GM13977 (cell line): ENCODE measurements around the gene ZNF714.

Source experiments
- DNase-seq: peaks from one replicate; pipeline ENCODE4 v3.0.0; 2012; ENCODE audit warnings: low spot score
- in situ Hi-C: fragments of 300-500 bp; cut with MboI; formaldehyde crosslinking; loops from one replicate; pipeline ENCODE4 v1.12.0; 2022; ENCODE audit warnings: low sequenced_read_pairs, low pct_unique_long_range_greater_than_20kb, mixed read lengths, inconsistent platforms; ENCODE audit not compliant: unreplicated experiment
- TF ChIP-seq, protein P1 (sequence below): IDR thresholded peaks from 2 replicates; pipeline ENCODE4 v1.5.1; 2012; ENCODE audit warnings: mild to moderate bottlenecking, control low read depth; ENCODE audit not compliant: insufficient read depth; ENCODE audit errors: extremely low read depth, missing control alignments

ZNF714 gene

DNA sequence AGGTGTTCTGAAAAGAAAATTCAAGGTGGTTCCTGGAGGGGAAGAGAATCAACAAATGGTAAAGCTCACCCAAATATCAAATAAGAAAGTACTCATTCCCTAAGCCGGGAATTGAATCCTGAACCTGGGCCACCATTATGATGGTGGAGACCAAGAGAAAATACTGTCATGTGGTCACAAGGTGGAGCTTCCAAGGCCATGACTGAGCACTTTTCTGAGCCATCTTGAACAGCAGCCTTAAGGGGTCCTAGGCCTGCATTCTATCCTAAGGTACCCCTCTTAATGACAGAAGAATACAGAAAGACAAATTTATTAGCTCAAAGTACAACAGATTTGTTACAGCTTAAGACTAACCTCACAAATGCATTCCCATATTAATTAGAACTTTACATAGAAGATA, 69.5 kb downstream of the ZNF714 start:
- TF ChIP-seq, protein P1, sequence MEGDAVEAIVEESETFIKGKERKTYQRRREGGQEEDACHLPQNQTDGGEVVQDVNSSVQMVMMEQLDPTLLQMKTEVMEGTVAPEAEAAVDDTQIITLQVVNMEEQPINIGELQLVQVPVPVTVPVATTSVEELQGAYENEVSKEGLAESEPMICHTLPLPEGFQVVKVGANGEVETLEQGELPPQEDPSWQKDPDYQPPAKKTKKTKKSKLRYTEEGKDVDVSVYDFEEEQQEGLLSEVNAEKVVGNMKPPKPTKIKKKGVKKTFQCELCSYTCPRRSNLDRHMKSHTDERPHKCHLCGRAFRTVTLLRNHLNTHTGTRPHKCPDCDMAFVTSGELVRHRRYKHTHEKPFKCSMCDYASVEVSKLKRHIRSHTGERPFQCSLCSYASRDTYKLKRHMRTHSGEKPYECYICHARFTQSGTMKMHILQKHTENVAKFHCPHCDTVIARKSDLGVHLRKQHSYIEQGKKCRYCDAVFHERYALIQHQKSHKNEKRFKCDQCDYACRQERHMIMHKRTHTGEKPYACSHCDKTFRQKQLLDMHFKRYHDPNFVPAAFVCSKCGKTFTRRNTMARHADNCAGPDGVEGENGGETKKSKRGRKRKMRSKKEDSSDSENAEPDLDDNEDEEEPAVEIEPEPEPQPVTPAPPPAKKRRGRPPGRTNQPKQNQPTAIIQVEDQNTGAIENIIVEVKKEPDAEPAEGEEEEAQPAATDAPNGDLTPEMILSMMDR = no peak
- no peak for DNase-seq
- in situ Hi-C loops = no loop called here

DNA sequence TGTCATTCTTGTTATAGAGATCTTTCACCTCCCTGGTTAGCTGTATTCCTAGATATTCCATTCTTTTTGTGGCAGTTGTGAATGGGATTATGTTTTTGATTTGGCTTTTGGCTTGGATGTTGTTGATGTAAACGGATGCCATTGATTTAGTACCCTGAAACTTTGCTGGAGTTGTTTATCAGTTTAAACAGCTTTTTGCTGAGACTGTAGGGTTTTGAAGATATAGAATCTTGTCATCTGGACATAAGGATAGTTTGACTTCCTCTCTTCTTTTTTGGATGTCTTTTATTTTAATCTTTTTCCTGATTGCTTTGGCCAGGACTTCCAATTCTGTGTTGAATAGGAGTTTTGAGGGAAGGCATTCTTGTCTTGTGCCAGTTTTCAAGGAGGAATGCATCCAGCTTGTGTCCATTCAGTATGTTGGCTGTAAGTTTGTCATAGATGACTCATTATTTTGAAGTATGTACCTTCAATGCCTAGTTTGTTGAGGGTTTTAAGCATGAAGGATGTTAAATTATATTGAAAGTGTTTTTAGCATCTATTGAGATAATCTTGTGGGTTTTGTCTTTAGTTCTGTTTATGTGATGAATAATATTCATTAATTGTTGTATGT, 76.6 kb downstream of the ZNF714 start:
- DNase-seq = no peak
- in situ Hi-C loops = no loop called here

DNA sequence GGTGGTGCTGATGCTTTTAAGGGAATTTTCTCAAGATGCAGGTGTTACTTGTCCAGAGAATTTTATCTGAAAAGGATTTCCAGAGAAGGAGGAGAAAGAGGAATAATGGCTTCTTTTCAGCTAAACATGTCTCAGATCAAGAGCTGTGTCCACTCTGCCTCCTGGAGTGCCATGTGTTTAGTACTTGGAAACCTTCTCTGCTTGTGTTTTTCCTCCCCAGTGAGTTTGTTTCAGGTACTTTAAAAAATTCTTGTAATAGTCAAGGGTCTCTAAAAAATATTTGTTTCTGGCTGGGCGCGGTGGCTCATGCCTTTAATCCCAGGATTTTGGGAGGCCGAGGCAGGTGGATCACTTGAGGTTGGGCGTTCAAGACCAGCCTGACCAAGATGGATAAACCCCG, 82.5 kb downstream of the ZNF714 start:
- DNase-seq = no peak
- in situ Hi-C loops = no loop called here
- TF ChIP-seq, protein P1 = no peak

More for the DNA sequence above, 76.6 kb downstream of the ZNF714 start:
- TF ChIP-seq, protein P1 = no peak

DNA sequence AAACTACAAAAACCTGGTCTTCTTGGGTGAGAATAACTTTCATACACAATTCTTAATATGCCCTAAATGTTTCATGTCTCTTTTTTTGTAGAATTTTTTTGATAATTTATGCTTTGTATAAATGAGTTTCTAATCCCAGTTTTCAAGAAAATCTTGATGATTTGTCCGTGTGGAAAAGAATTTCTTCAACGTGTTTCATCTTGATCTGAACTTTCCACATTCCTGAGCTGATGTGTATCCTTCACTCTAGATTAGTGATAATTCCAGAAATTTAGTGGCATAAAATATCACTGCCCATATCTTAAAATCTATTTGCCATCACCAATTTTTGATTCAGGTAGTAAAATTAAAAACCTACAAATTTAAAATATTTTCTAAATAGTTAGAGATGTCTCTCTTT, 84.4 kb downstream of the ZNF714 start:
- no peak for DNase-seq
- in situ Hi-C loops = no loop called here
- TF ChIP-seq, protein P1 = no peak
